Lower leg skin (tissue), 4 donors: ENCODE measurements around the gene PLEKHG4. TPM values are rescaled to one million over a fixed set of nuclear protein-coding genes. Genes with fewer than 3 reads are reported as not detected.

Experiments used
- DNase-seq, 2 donors: peaks; one replicate each; pipeline ENCODE4 v3.0.0-alpha.2; 2019; ENCODE audit warnings: low spot score in 2 of 2
- H3K4me3 ChIP-seq: fragments of 200-600 bp; sonication (generic); 2 replicates; pipeline ENCODE4 v1.5.1; 2017; ENCODE audit warnings: mild to moderate bottlenecking, low read depth; ENCODE audit not compliant: poor library complexity, severe bottlenecking
- POLR2A ChIP-seq, 2 donors: fragments of 450-650 bp; IDR thresholded peaks; one replicate each; pipeline ENCODE4 v1.6.1; 2016 to 2017; ENCODE audit warnings: antibody characterized with exemption in 2 of 2, mild to moderate bottlenecking in 1 of 2, moderate library complexity in 1 of 2
- WGBS, 2 donors: methylation state at CpG; one replicate each; pipeline ENCODE4 v1.1.5; 2018; 5-methylcytosine and 5-hydroxymethylcytosine counted together
- intact Hi-C: fragments of 100-400 bp; cut with DNase I; formaldehyde crosslinking; loops from one replicate; pipeline ENCODE4 v1.15.0; 2023; ENCODE audit warnings: low total_unique reads
- total RNA-seq, 4 donors: library from RNA; depleted of rRNA; stranded (reverse); fragments of >200 nt; gene quantifications; one replicate each; pipeline ENCODE4 v1.1.0, GENCODE V29; 2016
- TF ChIP-seq, protein P1 (sequence below), 3 donors: fragments of 450-650 bp; IDR thresholded peaks; one replicate each; pipeline ENCODE4 v1.5.1; 2016; ENCODE audit warnings: antibody characterized with exemption in 3 of 3, mild to moderate bottlenecking in 3 of 3, moderate library complexity in 2 of 3

PLEKHG4 gene
- total RNA-seq, 4 donors from 2014 or later = 16.6 to 28.0 (median 21.2) TPM

DNA sequence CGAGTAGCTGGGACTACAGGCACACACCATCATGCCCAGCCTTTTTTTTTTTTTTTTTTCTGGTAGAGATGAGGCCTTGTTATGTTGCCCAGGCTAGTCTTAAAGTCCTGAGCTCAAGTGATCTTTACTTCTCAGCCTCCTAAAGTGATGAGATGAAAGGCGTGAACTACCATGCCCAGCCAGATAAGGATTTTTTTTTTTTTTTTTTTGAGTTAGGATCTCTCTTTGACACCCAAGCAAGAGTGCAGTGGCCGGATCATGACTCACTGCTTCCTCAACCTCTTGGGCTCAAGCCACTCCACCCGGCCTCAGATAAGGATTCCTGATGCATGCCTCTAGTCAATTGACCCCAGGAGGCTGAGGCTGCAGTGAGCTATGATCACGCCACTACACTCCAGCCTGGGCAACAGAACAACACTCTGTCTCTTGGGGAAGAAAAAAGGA is 11.2 kb upstream of the PLEKHG4 start:
- DNase-seq = no peak
- 48 to 52% methylated on average over 5 of the region's 5 CpGs for WGBS, 2 donors
- intact Hi-C loops = no loop called here

DNA sequence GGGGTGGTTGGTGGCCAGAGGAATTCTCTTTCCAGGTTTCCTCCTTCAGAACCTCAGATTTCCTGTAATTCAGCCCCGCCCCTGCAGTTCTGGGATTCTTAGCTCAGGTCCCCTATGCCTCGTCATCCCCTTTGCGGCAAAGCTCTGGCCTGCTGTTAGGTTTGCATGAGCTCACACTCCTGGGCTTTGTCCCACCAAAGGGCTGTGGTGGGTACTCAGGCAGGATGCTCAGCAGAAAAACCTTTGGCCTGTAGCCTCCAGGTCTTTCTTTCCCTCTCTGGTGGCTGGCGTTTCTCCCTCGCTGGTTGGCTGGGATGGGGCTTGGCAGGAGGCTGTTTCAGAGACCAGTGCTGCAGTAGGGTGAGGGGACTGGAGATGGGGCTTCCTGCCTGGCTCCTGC is 9.6 kb upstream of the PLEKHG4 start:
- WGBS, 2 donors = 25 to 41% methylated on average over 5 of the region's 5 CpGs
- intact Hi-C loops = no loop called here
- no peak for TF ChIP-seq POLR2A (IDR thresholded peaks at IDR 0.05)
- TF ChIP-seq, protein P1, sequence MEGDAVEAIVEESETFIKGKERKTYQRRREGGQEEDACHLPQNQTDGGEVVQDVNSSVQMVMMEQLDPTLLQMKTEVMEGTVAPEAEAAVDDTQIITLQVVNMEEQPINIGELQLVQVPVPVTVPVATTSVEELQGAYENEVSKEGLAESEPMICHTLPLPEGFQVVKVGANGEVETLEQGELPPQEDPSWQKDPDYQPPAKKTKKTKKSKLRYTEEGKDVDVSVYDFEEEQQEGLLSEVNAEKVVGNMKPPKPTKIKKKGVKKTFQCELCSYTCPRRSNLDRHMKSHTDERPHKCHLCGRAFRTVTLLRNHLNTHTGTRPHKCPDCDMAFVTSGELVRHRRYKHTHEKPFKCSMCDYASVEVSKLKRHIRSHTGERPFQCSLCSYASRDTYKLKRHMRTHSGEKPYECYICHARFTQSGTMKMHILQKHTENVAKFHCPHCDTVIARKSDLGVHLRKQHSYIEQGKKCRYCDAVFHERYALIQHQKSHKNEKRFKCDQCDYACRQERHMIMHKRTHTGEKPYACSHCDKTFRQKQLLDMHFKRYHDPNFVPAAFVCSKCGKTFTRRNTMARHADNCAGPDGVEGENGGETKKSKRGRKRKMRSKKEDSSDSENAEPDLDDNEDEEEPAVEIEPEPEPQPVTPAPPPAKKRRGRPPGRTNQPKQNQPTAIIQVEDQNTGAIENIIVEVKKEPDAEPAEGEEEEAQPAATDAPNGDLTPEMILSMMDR (IDR thresholded peaks at IDR 0.05) = no peak
- no peak overlapping the region for H3K4me3 ChIP-seq
- no peak for DNase-seq

More for the DNA sequence above, 11.2 kb upstream of the PLEKHG4 start:
- no peak for TF ChIP-seq POLR2A (IDR thresholded peaks at IDR 0.05)
- TF ChIP-seq, protein P1 (IDR thresholded peaks at IDR 0.05) = no peak
- no peak overlapping the region for H3K4me3 ChIP-seq

DNA sequence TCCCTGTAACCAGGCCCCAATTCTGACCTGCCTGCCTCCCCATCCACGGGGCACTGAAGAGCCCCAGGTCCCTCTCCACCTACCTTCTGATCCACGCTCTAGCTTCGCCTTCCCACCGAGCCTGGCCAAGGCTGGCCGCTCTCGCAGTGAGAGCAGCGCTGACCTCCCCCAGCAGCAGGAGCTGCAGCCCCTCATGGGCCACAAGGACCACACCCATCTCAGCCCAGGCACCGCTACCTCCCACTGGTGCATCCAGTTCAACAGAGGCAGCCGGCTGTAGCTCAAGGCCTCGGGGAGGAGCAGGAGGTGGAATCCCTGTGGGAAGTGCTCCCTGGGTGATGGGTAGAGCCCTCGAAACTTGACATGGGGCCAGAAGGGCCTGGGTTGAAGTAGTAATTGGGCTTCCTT is 8.4 kb upstream of the PLEKHG4 start:
- intact Hi-C loops = no loop called here
- no peak for DNase-seq
- 80 to 81% methylated on average over 11 of the region's 11 CpGs for WGBS, 2 donors
- TF ChIP-seq POLR2A (IDR thresholded peaks at IDR 0.05) = no peak
- TF ChIP-seq, protein P1 (IDR thresholded peaks at IDR 0.05) = no peak
- H3K4me3 ChIP-seq = no peak overlapping the region

DNA sequence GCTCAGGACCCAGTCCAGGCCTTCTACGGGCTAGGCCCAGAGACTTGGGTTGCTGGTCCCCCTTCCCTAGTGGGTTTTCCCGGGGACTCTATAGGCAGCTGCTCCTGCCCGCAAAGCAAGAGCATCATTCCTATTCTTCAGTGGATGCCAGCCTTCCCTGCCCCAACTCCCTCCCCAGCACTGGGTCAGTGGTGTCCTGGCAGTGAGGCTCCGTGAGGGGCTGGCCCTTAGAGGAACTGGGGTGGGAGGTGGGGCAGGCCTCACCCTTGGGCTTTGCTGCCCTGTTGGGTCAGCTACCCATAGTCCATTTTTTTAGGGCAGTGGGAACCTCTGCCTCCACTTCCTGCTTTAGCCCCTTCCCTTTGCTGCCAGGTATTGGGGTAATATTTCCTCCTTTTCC is 7.9 kb upstream of the PLEKHG4 start:
- 87 to 97% methylated on average over 4 of the region's 4 CpGs for WGBS, 2 donors
- no peak overlapping the region for H3K4me3 ChIP-seq
- TF ChIP-seq, protein P1 (IDR thresholded peaks at IDR 0.05) = no peak
- TF ChIP-seq POLR2A (IDR thresholded peaks at IDR 0.05) = no peak
- intact Hi-C loops = no loop called here
- no peak for DNase-seq

- no peak overlapping the region for H3K4me3 ChIP-seq
- WGBS, 2 donors = 88 to 90% methylated on average over 2 of the region's 2 CpGs
- TF ChIP-seq, protein P1 (IDR thresholded peaks at IDR 0.05) = no peak
- no peak for TF ChIP-seq POLR2A (IDR thresholded peaks at IDR 0.05)
- no peak for DNase-seq
- intact Hi-C loops = loop anchor here (5.0 kb wide), 1 partner anchor 192 kb away; no protein-coding TSS in a partner anchor
These were observed 4.0 kb upstream of the PLEKHG4 start for GRCh38 chr16:67275321-67275720.
